NCI-H1930 (cell line): ENCODE data around the gene ZNF615.
A peak's percentile ranks its signal among the peaks of the same experiment; 100 is the strongest.
"Not testable (repeated sequence)": the region's sequence is repeated elsewhere in the genome, so short reads cannot be mapped to it uniquely, and the experiment has no call there.

Experiments
- DNase-seq, 2 experiments: peaks; one replicate each; lab custom pipeline; 2025; lab: John Stamatoyannopoulos, UW

Gene ZNF615

GRCh38 chr19:52007806-52008557 lies at the start of gene ZNF615:
Gene ZNF615, minus strand, starts transcription at chr19:52008211. Its CDS starts 4,500 bp downstream, at chr19:52003711.
- DNase-seq = peak; percentile 84 to 94

- DNase-seq = not testable (repeated sequence)
These were observed 48.5 kb upstream of the ZNF615 start for GRCh38 chr19:52056480-52056879.

GRCh38 chr19:52051736-52052135 lies 43.7 kb upstream of the ZNF615 start:
- DNase-seq = not testable (repeated sequence)

- peak; percentile 91 to 94 for DNase-seq
These were observed 40.8 kb upstream of the ZNF615 start, which contains the start of gene ZNF432 for GRCh38 chr19:52048555-52049501. Gene ZNF432, minus strand, starts transcription at chr19:52048838. Its CDS starts 1,970 bp downstream, at chr19:52046868.

- no peak for DNase-seq
These were observed 31.2 kb upstream of the ZNF615 start for GRCh38 chr19:52039169-52039568.

GRCh38 chr19:52034051-52034728 lies 26.2 kb upstream of the ZNF615 start:
- DNase-seq = no peak

GRCh38 chr19:52028780-52029123 lies 20.7 kb upstream of the ZNF615 start:
- DNase-seq = no peak

- DNase-seq = peak; percentile 79 to 83
These were observed 20.2 kb upstream of the ZNF615 start, which contains the start of gene ZNF614 for GRCh38 chr19:52028027-52028779. Gene ZNF614, minus strand, starts transcription at chr19:52028379. Its CDS starts 2,634 bp downstream, at chr19:52025745.

GRCh38 chr19:52026255-52026990 lies 18.4 kb upstream of the ZNF615 start:
- DNase-seq = not testable (repeated sequence)

- not testable (repeated sequence) for DNase-seq
These were observed 16.5 kb upstream of the ZNF615 start for GRCh38 chr19:52024478-52024877.

- DNase-seq = no peak
These were observed 14.2 kb upstream of the ZNF615 start for GRCh38 chr19:52022193-52022592.

GRCh38 chr19:52020506-52020905 lies 12.5 kb upstream of the ZNF615 start:
- DNase-seq = no peak

GRCh38 chr19:52010674-52011073 lies 2.7 kb upstream of the ZNF615 start:
- no peak for DNase-seq

GRCh38 chr19:52007451-52007805 lies 583 bp downstream of the ZNF615 start:
- no peak for DNase-seq

- no peak for DNase-seq
These were observed 13.9 kb downstream of the ZNF615 start for GRCh38 chr19:51994048-51994644.

GRCh38 chr19:51993422-51993821 lies 14.6 kb downstream of the ZNF615 start:
- no peak for DNase-seq

GRCh38 chr19:51986309-51987291 lies 21.4 kb downstream of the ZNF615 start, which contains the start of gene ZNF350:
Gene ZNF350, minus strand, starts transcription at chr19:51986840. Its CDS starts 12,480 bp downstream, at chr19:51974360.
- peak; percentile 93 for DNase-seq

GRCh38 chr19:51983361-51983760 lies 24.6 kb downstream of the ZNF615 start:
- no peak for DNase-seq

GRCh38 chr19:51980926-51981325 lies 27.1 kb downstream of the ZNF615 start:
- DNase-seq = not testable (repeated sequence)
